H9 (cell line): ENCODE results near the gene PTPRJ. TPM values are rescaled to one million over a fixed set of nuclear protein-coding genes. Genes with fewer than 3 reads are reported as not detected.

Experiments used
- DNase-seq: peaks from one replicate; pipeline ENCODE4 v3.0.0-alpha.2; 2017
- H2AFZ ChIP-seq: one replicate; pipeline ENCODE4 v1.6.1; 2013; ENCODE audit warnings: mild to moderate bottlenecking, low read length, control low read depth, moderate library complexity
- H2AK5ac ChIP-seq: 2 replicates; pipeline ENCODE4 v1.6.1; 2013; ENCODE audit warnings: low read length, control low read depth, mixed read lengths; ENCODE audit not compliant: insufficient read length
- H2BK120ac ChIP-seq: one replicate; pipeline ENCODE4 v1.6.1; 2013; ENCODE audit warnings: low read depth, mild to moderate bottlenecking, low read length, control low read depth, inconsistent platforms; ENCODE audit not compliant: poor library complexity, severe bottlenecking
- H2BK12ac ChIP-seq: 2 replicates; pipeline ENCODE4 v1.6.1; 2013; ENCODE audit warnings: low read length, control low read depth, mixed read lengths, low read depth; ENCODE audit not compliant: insufficient read length
- H2BK15ac ChIP-seq: 2 replicates; pipeline ENCODE4 v1.6.1; 2013; ENCODE audit warnings: low read depth, low read length, control low read depth
- H2BK20ac ChIP-seq: one replicate; pipeline ENCODE4 v1.6.1; 2013; ENCODE audit warnings: low read depth, mild to moderate bottlenecking, low read length, control low read depth, inconsistent platforms; ENCODE audit not compliant: poor library complexity, severe bottlenecking
- H2BK5ac ChIP-seq: 2 replicates; pipeline ENCODE4 v1.6.1; 2013; ENCODE audit warnings: low read length, control low read depth, mixed read lengths; ENCODE audit not compliant: insufficient read length
- H3K14ac ChIP-seq: 2 replicates; pipeline ENCODE4 v1.6.1; 2013; ENCODE audit warnings: low read length, control low read depth; ENCODE audit not compliant: insufficient read depth
- H3K18ac ChIP-seq: 2 replicates; pipeline ENCODE4 v1.6.1; 2013; ENCODE audit warnings: low read depth, mild to moderate bottlenecking, mixed read lengths, low read length, control low read depth; ENCODE audit not compliant: insufficient read length
- H3K23ac ChIP-seq: 2 replicates; pipeline ENCODE4 v1.6.1; 2013; ENCODE audit warnings: low read length, control low read depth, mixed read lengths, low read depth; ENCODE audit not compliant: insufficient read length
- H3K23me2 ChIP-seq: 2 replicates; pipeline ENCODE4 v1.6.1; 2013; ENCODE audit warnings: low read depth, mild to moderate bottlenecking, mixed read lengths, low read length, control low read depth; ENCODE audit not compliant: insufficient read length, poor library complexity, severe bottlenecking
- H3K27ac ChIP-seq: 2 replicates; pipeline ENCODE4 v1.5.1; 2013; ENCODE audit warnings: low read length, control low read depth, mixed read lengths, low read depth; ENCODE audit not compliant: insufficient read length
- H3K27me3 ChIP-seq: 2 replicates; pipeline ENCODE4 v1.6.1; 2013; ENCODE audit warnings: low read length, control low read depth, inconsistent platforms; ENCODE audit not compliant: insufficient read depth
- H3K4ac ChIP-seq: 2 replicates; pipeline ENCODE4 v1.6.1; 2013; ENCODE audit warnings: low read depth, mild to moderate bottlenecking, control low read depth, inconsistent platforms, low read length, moderate library complexity
- H3K4me1 ChIP-seq: 2 replicates; pipeline ENCODE4 v1.6.1; 2013; ENCODE audit warnings: low read length, control low read depth, inconsistent platforms; ENCODE audit not compliant: insufficient read depth
- H3K4me2 ChIP-seq: 2 replicates; pipeline ENCODE4 v1.6.1; 2013; ENCODE audit warnings: low read length, control low read depth, mixed read lengths; ENCODE audit not compliant: insufficient read length, insufficient read depth
- H3K56ac ChIP-seq: 2 replicates; pipeline ENCODE4 v1.6.1; 2013; ENCODE audit warnings: low read depth, mild to moderate bottlenecking, mixed read lengths, low read length, control low read depth; ENCODE audit not compliant: insufficient read length
- H3K79me1 ChIP-seq: 2 replicates; pipeline ENCODE4 v1.6.1; 2013; ENCODE audit warnings: low read depth, mild to moderate bottlenecking, moderate library complexity, low read length, control low read depth, inconsistent platforms; ENCODE audit not compliant: insufficient read depth, poor library complexity, severe bottlenecking
- H3K79me2 ChIP-seq: 2 replicates; pipeline ENCODE4 v1.6.1; 2013; ENCODE audit warnings: low read length, control low read depth, inconsistent platforms; ENCODE audit not compliant: insufficient read depth
- H3K9ac ChIP-seq: 2 replicates; pipeline ENCODE4 v1.6.1; 2013; ENCODE audit warnings: low read length, control low read depth, mixed read lengths; ENCODE audit not compliant: insufficient read length; ENCODE audit errors: extremely low read depth
- H3K9me3 ChIP-seq: one replicate; pipeline ENCODE4 v1.6.1; 2013; ENCODE audit warnings: low read depth, low read length, inconsistent platforms; ENCODE audit not compliant: control insufficient read depth
- H3T11ph ChIP-seq: one replicate; pipeline ENCODE4 v1.6.1; 2013; ENCODE audit warnings: mild to moderate bottlenecking, low read length, control low read depth, inconsistent platforms
- H4K20me1 ChIP-seq: one replicate; pipeline ENCODE4 v1.6.1; 2013; ENCODE audit not compliant: control insufficient read depth, insufficient read length, insufficient read depth
- H4K5ac ChIP-seq: 2 replicates; pipeline ENCODE4 v1.6.1; 2013; ENCODE audit warnings: low read depth, mild to moderate bottlenecking, mixed read lengths, low read length, control low read depth; ENCODE audit not compliant: insufficient read length
- H4K8ac ChIP-seq: replicated peaks from 2 replicates; pipeline ENCODE4 v1.6.1; 2013; ENCODE audit warnings: low read length, control low read depth, mixed read lengths, low read depth; ENCODE audit not compliant: insufficient read length
- H4K91ac ChIP-seq: 2 replicates; pipeline ENCODE4 v1.6.1; 2013; ENCODE audit warnings: low read depth, mild to moderate bottlenecking, moderate library complexity, mixed read lengths, low read length, control low read depth; ENCODE audit not compliant: insufficient read length
- H3K27ac Mint-ChIP-seq, 3 experiments: 2 replicates in 2 of 3; 3 replicates in 1 of 3; pipeline ENCODE4 v1.8.0; 2020 to 2021; ENCODE audit warnings: mixed read lengths in 3 of 3, mild to moderate bottlenecking in 1 of 3, moderate library complexity in 1 of 3
- H3K27me3 Mint-ChIP-seq: 2 replicates; pipeline ENCODE4 v1.8.0; 2021; ENCODE audit warnings: low read depth, mild to moderate bottlenecking, moderate library complexity, mixed read lengths
- H3K36me3 Mint-ChIP-seq, 3 experiments: 2 replicates in 2 of 3; 3 replicates in 1 of 3; pipeline ENCODE4 v1.8.0; 2020 to 2021; ENCODE audit warnings: low read depth in 3 of 3, mixed read lengths in 3 of 3; ENCODE audit not compliant: insufficient read depth in 1 of 3
- H3K4me1 Mint-ChIP-seq, 2 experiments: 2 replicates each; pipeline ENCODE4 v1.8.0; 2020; ENCODE audit warnings: mixed read lengths in 2 of 2
- H3K4me3 Mint-ChIP-seq, 2 experiments: 2 replicates in 1 of 2; 3 replicates in 1 of 2; pipeline ENCODE4 v1.8.0; 2020 to 2021; ENCODE audit warnings: mild to moderate bottlenecking in 2 of 2, mixed read lengths in 2 of 2, moderate library complexity in 1 of 2
- H3K9me3 Mint-ChIP-seq, 2 experiments: 2 replicates in 1 of 2; 3 replicates in 1 of 2; pipeline ENCODE4 v1.8.0; 2020; ENCODE audit warnings: mild to moderate bottlenecking in 2 of 2, mixed read lengths in 2 of 2, moderate library complexity in 1 of 2
- WGBS: extraction: QIAGEN DNeasy Blood & Tissue Kit; methylation state at CpG from one replicate; pipeline ENCODE4 v1.1.7; 2013; ENCODE audit warnings: missing lambda C conversion rate, low lambda C conversion rate, mixed read lengths; ENCODE audit not compliant: insufficient read length; ENCODE audit errors: extremely low coverage; 5-methylcytosine and 5-hydroxymethylcytosine counted together
- total RNA-seq: library from RNA; stranded (reverse); gene quantifications from 2 replicates; pipeline ENCODE4 v1.2.1, GENCODE V29; 2021
- TF ChIP-seq, protein P1 (sequence below): fragments of 200-600 bp; sonication (generic); conservative IDR thresholded peaks from 3 replicates; pipeline ENCODE4 v1.8.0; 2021; ENCODE audit warnings: antibody characterized with exemption, mild to moderate bottlenecking

Gene PTPRJ
- total RNA-seq, 1 experiment from 2014 or later, result 10.6 TPM

DNA sequence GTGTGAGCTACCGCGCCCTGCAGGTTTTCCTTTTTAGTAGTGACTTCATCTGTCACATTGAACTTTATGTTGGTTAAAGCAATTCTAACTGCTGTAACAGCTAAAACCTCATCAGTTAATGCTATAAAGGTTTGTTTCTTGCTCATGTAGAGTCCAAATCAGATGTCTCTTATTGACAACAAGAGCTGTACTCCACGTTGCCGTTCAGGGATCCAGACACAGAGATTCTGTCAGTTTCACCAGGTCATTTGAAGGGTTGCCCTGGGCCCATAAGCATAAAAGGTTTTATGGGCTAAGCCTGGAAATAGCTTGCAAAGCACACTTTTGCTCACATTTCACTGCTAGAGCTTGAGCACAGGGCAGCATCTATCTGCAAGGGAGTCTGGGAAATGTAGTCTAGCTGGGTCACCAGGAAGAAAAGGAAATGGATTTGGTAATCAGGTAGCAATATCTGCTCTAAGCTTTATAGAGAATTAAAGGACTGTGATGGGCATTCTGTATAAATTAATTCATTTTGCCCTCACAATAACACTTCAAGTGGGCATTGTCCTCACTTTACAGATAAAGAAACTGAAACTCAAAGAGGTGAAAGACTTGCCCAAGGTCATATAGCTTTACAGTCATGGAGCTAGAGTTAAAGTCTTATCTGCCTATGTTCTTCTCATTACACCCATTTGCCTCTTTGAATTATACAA, 25.2 kb upstream of the PTPRJ start:
- H3K23me2 ChIP-seq, result no peaks in the 10 kb centered on the region
- Mint-ChIP-seq H3K27ac (no peak overlapping the region), H3K4me1 (peaks cover 3 to 6% of the 10 kb centered on the region in 2 experiments; a peak in 3 of 4 replicates), H3K9me3 (no peaks in the 10 kb centered on the region), H3K27me3 (no peaks in the 10 kb centered on the region; the same call in 1 of the 2 replicates), H3K36me3 (no peaks in the 10 kb centered on the region), H3K4me3 (no peak overlapping the region)
- no peak overlapping the region for H4K5ac ChIP-seq
- no peak overlapping the region for H3K56ac ChIP-seq
- no peak overlapping the region for H2BK120ac ChIP-seq
- H2BK15ac ChIP-seq, result no peak overlapping the region
- H2BK20ac ChIP-seq, result no peak overlapping the region
- TF ChIP-seq, protein P1, sequence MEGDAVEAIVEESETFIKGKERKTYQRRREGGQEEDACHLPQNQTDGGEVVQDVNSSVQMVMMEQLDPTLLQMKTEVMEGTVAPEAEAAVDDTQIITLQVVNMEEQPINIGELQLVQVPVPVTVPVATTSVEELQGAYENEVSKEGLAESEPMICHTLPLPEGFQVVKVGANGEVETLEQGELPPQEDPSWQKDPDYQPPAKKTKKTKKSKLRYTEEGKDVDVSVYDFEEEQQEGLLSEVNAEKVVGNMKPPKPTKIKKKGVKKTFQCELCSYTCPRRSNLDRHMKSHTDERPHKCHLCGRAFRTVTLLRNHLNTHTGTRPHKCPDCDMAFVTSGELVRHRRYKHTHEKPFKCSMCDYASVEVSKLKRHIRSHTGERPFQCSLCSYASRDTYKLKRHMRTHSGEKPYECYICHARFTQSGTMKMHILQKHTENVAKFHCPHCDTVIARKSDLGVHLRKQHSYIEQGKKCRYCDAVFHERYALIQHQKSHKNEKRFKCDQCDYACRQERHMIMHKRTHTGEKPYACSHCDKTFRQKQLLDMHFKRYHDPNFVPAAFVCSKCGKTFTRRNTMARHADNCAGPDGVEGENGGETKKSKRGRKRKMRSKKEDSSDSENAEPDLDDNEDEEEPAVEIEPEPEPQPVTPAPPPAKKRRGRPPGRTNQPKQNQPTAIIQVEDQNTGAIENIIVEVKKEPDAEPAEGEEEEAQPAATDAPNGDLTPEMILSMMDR, result no peak
- H2BK5ac ChIP-seq, result no peak overlapping the region
- H3K14ac ChIP-seq, result no peak overlapping the region
- H3K9ac ChIP-seq, result no peak overlapping the region
- H3K79me2 ChIP-seq, result no peaks in the 10 kb centered on the region
- H4K20me1 ChIP-seq, result no peaks in the 10 kb centered on the region
- H2AFZ ChIP-seq, result no peak overlapping the region
- H3T11ph ChIP-seq, result no peak overlapping the region
- no peak overlapping the region for H3K27ac ChIP-seq
- no peak overlapping the region for H4K91ac ChIP-seq
- H3K79me1 ChIP-seq, result no peaks in the 10 kb centered on the region
- no peak overlapping the region for H3K18ac ChIP-seq
- no peak for DNase-seq
- H3K9me3 ChIP-seq, result no peaks in the 10 kb centered on the region
- no peaks in the 10 kb centered on the region for H3K4me1 ChIP-seq
- no peak overlapping the region for H4K8ac ChIP-seq
- H3K27me3 ChIP-seq, result no peaks in the 10 kb centered on the region
- H2AK5ac ChIP-seq, result no peak overlapping the region
- H3K4ac ChIP-seq, result no peak overlapping the region
- no peak overlapping the region for H3K4me2 ChIP-seq
- no peak overlapping the region for H2BK12ac ChIP-seq
- WGBS, result no CpG with 5 or more reads among the region's 4 CpGs
- H3K23ac ChIP-seq, result no peak overlapping the region
